ENCODE data around the gene TCF25.

DNA sequence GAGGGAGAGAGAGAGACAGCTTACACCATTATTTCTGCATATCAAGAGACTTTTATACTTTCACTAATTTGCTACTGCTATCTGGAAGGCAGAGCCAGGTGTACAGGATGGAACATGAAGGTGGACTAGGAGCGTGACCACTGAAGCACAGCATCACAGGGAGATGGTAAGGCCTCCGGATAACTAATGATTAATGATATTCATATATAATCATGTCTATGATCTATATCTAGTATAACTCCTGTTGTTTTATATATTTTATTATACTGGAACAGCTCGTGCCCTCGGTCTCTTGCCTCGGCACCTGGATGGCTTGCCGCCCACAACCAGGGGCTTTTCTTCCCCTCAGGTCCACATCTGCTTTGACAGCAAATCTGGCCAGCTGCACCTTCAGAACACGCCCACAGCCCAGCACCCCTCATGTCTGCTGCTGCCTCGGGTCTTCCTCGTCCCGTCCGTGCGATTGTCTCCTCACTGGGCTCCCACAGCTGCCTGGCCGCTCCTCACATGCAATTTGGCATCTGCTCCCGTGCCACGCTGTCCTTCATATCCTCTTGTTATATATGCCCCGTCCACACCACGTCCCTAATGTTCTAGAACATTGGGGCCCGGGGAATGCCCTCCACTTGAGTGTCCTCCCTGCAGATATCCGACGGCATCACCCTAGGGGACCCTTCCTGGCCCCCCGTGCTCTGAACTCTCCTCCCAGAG lies 64.9 kb downstream of the TCF25 start:
- TF ChIP-seq, protein P1, sequence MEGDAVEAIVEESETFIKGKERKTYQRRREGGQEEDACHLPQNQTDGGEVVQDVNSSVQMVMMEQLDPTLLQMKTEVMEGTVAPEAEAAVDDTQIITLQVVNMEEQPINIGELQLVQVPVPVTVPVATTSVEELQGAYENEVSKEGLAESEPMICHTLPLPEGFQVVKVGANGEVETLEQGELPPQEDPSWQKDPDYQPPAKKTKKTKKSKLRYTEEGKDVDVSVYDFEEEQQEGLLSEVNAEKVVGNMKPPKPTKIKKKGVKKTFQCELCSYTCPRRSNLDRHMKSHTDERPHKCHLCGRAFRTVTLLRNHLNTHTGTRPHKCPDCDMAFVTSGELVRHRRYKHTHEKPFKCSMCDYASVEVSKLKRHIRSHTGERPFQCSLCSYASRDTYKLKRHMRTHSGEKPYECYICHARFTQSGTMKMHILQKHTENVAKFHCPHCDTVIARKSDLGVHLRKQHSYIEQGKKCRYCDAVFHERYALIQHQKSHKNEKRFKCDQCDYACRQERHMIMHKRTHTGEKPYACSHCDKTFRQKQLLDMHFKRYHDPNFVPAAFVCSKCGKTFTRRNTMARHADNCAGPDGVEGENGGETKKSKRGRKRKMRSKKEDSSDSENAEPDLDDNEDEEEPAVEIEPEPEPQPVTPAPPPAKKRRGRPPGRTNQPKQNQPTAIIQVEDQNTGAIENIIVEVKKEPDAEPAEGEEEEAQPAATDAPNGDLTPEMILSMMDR (IDR thresholded peaks at IDR 0.05), result no peak
- TF ChIP-seq POLR2A (IDR thresholded peaks at IDR 0.05), result no peak

Measured in adrenal gland (tissue), 5 donors.